GM23338 (cell line): ENCODE results near the gene QRFP. TPM values are rescaled to one million over a fixed set of nuclear protein-coding genes. Genes with fewer than 3 reads are reported as not detected.

ENCODE experiments used
- ATAC-seq: fragments of 200-7000 bp; cut with Tn5 transposase; 3 replicates; pipeline ENCODE4 v1.9.1; 2020
- DNase-seq: peaks from one replicate; pipeline ENCODE4 v3.0.0-alpha.2; 2015; ENCODE audit warnings: low spot score
- H2AFZ ChIP-seq: fragments of 200-600 bp; sonication (generic); 2 replicates; pipeline ENCODE4 v1.8.0; 2016; ENCODE audit warnings: antibody characterized with exemption, mild to moderate bottlenecking, moderate library complexity
- H3F3A ChIP-seq: fragments of 200-600 bp; sonication (generic); replicated peaks from 2 replicates; pipeline ENCODE4 v1.8.0; 2017; ENCODE audit warnings: antibody characterized with exemption, mixed run types, low read depth
- H3K27ac ChIP-seq: fragments of 200-600 bp; sonication (generic); 2 replicates; pipeline ENCODE4 v1.6.1; 2016; ENCODE audit warnings: low read depth
- H3K27me3 ChIP-seq: fragments of 200-600 bp; sonication (generic); 2 replicates; pipeline ENCODE4 v1.8.0; 2016; ENCODE audit warnings: mild to moderate bottlenecking, mixed run types, moderate library complexity; ENCODE audit not compliant: insufficient read depth
- H3K36me3 ChIP-seq: fragments of 200-600 bp; sonication (generic); 2 replicates; pipeline ENCODE4 v1.8.0; 2016; ENCODE audit warnings: mild to moderate bottlenecking; ENCODE audit not compliant: insufficient read depth
- H3K4me1 ChIP-seq: fragments of 200-600 bp; sonication (generic); 2 replicates; pipeline ENCODE4 v1.8.0; 2016; ENCODE audit warnings: mild to moderate bottlenecking, moderate library complexity; ENCODE audit not compliant: insufficient read depth
- H3K4me2 ChIP-seq: fragments of 200-600 bp; sonication (generic); 2 replicates; pipeline ENCODE4 v1.7.1; 2017; ENCODE audit warnings: mixed run types
- H3K4me3 ChIP-seq: fragments of 200-600 bp; sonication (generic); 2 replicates; pipeline ENCODE4 v1.6.1; 2016; ENCODE audit warnings: mixed run types
- H3K79me2 ChIP-seq: fragments of 200-600 bp; sonication (generic); replicated peaks from 2 replicates; pipeline ENCODE4 v1.8.0; 2017; ENCODE audit warnings: mild to moderate bottlenecking; ENCODE audit not compliant: insufficient read depth
- H3K9me2 ChIP-seq: fragments of 200-600 bp; sonication (generic); 2 replicates; pipeline ENCODE4 v1.8.0; 2017; ENCODE audit not compliant: insufficient read depth
- H4K20me1 ChIP-seq: fragments of 200-600 bp; sonication (generic); replicated peaks from 2 replicates; pipeline ENCODE4 v1.8.0; 2017; ENCODE audit warnings: mild to moderate bottlenecking; ENCODE audit not compliant: insufficient read depth
- H3K27ac Mint-ChIP-seq: 2 replicates; pipeline ENCODE4 v1.8.0; 2020; ENCODE audit warnings: inconsistent platforms, mild to moderate bottlenecking, moderate library complexity, mixed read lengths
- H3K27me3 Mint-ChIP-seq: 3 replicates; pipeline ENCODE4 v1.8.0; 2022; ENCODE audit warnings: low read depth, mild to moderate bottlenecking, moderate library complexity, mixed read lengths, inconsistent platforms; ENCODE audit not compliant: insufficient read depth, poor library complexity
- H3K36me3 Mint-ChIP-seq: 3 replicates; pipeline ENCODE4 v1.8.0; 2021; ENCODE audit warnings: low read depth, mild to moderate bottlenecking, inconsistent platforms, moderate library complexity, mixed read lengths
- H3K4me1 Mint-ChIP-seq: 3 replicates; pipeline ENCODE4 v1.8.0; 2020; ENCODE audit warnings: mild to moderate bottlenecking, inconsistent platforms, mixed read lengths
- H3K4me3 Mint-ChIP-seq: 3 replicates; pipeline ENCODE4 v1.8.0; 2021; ENCODE audit warnings: moderate library complexity, mild to moderate bottlenecking, inconsistent platforms, mixed read lengths
- H3K9me3 Mint-ChIP-seq: 3 replicates; pipeline ENCODE4 v1.8.0; 2020; ENCODE audit warnings: moderate library complexity, mild to moderate bottlenecking, inconsistent platforms, mixed read lengths
- EZH2phosphoT487 ChIP-seq: fragments of 200-600 bp; sonication (generic); IDR thresholded peaks from one replicate; pipeline ENCODE4 v1.8.1; 2018; ENCODE audit warnings: antibody characterized with exemption; ENCODE audit not compliant: unreplicated experiment
- JUNB ChIP-seq: IDR thresholded peaks from one replicate; pipeline ENCODE4 v1.6.1; 2016; ENCODE audit warnings: antibody characterized with exemption; ENCODE audit not compliant: unreplicated experiment
- STAT1 ChIP-seq: IDR thresholded peaks from one replicate; pipeline ENCODE4 v1.6.1; 2016; ENCODE audit warnings: antibody characterized with exemption; ENCODE audit not compliant: unreplicated experiment
- polyA plus RNA-seq: library from polyadenylated mRNA; unstranded; fragments of >200 nt; fragmentation: Nextera tagmentation; extraction: Ambion mirVana; gene quantifications from 2 replicates; pipeline ENCODE4 v1.2.1, GENCODE V29; 2016
- total RNA-seq: library from RNA; depleted of rRNA; stranded (reverse); fragments of >200 nt; shearing (Covaris generic); gene quantifications from 2 replicates; pipeline ENCODE4 v1.2.3, GENCODE V29; 2014
- TF ChIP-seq, protein P1 (sequence below): fragments of 250-450 bp; sonication (Bioruptor Pico); IDR thresholded peaks from 2 replicates; pipeline ENCODE4 v1.5.0; 2020; ENCODE audit warnings: mild to moderate bottlenecking, moderate library complexity
- TF ChIP-seq, protein P2 (sequence below): IDR thresholded peaks from one replicate; pipeline ENCODE4 v1.6.1; 2018; ENCODE audit warnings: antibody characterized with exemption; ENCODE audit not compliant: unreplicated experiment

QRFP gene
- total and polyA plus RNA-seq, 2 experiments from 2014 or later: not detected

DNA sequence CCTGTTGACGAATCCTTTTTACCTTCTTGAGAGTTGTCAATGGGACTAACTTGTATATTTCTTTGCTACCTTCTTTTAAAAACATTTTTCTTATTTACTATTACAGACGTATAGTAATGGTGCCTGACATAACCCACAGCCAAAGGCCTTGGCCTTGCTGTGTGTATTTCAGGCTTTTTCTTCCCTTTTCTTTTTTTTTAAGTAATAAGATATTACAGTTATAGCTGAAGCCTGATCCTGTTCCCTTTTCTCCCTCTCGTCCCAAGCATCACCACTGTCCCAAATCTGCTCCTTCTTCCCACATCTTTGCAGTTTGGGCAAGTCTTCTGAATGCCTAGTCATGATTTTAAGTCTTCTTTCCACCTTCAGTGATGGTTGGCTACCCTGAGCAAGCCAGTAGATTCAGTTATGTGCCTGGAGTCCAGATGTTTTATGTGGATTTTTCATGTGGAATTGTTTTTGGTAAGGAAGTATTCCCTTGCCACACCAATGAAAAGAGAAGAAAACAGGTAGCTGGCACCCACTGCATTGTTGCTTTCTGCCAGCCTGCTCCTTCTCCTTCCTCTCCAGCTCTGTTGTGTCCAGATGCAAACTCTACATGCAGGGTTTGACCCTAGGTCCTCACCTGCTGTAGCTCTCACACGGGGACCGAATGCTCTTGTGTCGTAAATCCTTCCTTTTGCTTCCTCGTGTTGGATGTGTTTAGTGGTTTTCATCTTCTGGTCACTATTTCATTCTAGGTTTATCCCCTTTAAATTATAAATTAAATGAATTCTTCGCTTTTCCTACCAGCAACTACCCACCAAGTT lies 35.0 kb downstream of the QRFP start:
- no peak overlapping the region for H3K4me2 ChIP-seq
- H3F3A ChIP-seq: peaks cover 15% of the 10 kb centered on the region
- TF ChIP-seq, protein P1, sequence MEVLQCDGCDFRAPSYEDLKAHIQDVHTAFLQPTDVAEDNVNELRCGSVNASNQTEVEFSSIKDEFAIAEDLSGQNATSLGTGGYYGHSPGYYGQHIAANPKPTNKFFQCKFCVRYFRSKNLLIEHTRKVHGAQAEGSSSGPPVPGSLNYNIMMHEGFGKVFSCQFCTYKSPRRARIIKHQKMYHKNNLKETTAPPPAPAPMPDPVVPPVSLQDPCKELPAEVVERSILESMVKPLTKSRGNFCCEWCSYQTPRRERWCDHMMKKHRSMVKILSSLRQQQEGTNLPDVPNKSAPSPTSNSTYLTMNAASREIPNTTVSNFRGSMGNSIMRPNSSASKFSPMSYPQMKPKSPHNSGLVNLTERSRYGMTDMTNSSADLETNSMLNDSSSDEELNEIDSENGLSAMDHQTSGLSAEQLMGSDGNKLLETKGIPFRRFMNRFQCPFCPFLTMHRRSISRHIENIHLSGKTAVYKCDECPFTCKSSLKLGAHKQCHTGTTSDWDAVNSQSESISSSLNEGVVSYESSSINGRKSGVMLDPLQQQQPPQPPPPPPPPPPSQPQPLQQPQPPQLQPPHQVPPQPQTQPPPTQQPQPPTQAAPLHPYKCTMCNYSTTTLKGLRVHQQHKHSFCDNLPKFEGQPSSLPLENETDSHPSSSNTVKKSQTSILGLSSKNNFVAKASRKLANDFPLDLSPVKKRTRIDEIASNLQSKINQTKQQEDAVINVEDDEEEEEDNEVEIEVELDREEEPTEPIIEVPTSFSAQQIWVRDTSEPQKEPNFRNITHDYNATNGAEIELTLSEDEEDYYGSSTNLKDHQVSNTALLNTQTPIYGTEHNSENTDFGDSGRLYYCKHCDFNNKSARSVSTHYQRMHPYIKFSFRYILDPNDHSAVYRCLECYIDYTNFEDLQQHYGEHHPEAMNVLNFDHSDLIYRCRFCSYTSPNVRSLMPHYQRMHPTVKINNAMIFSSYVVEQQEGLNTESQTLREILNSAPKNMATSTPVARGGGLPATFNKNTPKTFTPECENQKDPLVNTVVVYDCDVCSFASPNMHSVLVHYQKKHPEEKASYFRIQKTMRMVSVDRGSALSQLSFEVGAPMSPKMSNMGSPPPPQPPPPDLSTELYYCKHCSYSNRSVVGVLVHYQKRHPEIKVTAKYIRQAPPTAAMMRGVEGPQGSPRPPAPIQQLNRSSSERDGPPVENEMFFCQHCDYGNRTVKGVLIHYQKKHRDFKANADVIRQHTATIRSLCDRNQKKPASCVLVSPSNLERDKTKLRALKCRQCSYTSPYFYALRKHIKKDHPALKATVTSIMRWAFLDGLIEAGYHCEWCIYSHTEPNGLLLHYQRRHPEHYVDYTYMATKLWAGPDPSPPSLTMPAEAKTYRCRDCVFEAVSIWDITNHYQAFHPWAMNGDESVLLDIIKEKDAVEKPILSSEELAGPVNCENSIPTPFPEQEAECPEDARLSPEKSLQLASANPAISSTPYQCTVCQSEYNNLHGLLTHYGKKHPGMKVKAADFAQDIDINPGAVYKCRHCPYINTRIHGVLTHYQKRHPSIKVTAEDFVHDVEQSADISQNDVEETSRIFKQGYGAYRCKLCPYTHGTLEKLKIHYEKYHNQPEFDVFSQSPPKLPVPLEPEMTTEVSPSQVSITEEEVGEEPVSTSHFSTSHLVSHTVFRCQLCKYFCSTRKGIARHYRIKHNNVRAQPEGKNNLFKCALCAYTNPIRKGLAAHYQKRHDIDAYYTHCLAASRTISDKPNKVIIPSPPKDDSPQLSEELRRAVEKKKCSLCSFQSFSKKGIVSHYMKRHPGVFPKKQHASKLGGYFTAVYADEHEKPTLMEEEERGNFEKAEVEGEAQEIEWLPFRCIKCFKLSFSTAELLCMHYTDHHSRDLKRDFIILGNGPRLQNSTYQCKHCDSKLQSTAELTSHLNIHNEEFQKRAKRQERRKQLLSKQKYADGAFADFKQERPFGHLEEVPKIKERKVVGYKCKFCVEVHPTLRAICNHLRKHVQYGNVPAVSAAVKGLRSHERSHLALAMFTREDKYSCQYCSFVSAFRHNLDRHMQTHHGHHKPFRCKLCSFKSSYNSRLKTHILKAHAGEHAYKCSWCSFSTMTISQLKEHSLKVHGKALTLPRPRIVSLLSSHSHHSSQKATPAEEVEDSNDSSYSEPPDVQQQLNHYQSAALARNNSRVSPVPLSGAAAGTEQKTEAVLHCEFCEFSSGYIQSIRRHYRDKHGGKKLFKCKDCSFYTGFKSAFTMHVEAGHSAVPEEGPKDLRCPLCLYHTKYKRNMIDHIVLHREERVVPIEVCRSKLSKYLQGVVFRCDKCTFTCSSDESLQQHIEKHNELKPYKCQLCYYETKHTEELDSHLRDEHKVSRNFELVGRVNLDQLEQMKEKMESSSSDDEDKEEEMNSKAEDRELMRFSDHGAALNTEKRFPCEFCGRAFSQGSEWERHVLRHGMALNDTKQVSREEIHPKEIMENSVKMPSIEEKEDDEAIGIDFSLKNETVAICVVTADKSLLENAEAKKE: no peak
- TF ChIP-seq JUNB (no peak), STAT1 (no peak), EZH2phosphoT487 (no peak)
- TF ChIP-seq, protein P2, sequence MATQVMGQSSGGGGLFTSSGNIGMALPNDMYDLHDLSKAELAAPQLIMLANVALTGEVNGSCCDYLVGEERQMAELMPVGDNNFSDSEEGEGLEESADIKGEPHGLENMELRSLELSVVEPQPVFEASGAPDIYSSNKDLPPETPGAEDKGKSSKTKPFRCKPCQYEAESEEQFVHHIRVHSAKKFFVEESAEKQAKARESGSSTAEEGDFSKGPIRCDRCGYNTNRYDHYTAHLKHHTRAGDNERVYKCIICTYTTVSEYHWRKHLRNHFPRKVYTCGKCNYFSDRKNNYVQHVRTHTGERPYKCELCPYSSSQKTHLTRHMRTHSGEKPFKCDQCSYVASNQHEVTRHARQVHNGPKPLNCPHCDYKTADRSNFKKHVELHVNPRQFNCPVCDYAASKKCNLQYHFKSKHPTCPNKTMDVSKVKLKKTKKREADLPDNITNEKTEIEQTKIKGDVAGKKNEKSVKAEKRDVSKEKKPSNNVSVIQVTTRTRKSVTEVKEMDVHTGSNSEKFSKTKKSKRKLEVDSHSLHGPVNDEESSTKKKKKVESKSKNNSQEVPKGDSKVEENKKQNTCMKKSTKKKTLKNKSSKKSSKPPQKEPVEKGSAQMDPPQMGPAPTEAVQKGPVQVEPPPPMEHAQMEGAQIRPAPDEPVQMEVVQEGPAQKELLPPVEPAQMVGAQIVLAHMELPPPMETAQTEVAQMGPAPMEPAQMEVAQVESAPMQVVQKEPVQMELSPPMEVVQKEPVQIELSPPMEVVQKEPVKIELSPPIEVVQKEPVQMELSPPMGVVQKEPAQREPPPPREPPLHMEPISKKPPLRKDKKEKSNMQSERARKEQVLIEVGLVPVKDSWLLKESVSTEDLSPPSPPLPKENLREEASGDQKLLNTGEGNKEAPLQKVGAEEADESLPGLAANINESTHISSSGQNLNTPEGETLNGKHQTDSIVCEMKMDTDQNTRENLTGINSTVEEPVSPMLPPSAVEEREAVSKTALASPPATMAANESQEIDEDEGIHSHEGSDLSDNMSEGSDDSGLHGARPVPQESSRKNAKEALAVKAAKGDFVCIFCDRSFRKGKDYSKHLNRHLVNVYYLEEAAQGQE: no peak
- H3K27ac ChIP-seq: peak overlapping the region; percentile 75
- H3K79me2 ChIP-seq: peaks cover 68% of the 10 kb centered on the region
- H3K9me2 ChIP-seq: no peaks in the 10 kb centered on the region
- Mint-ChIP-seq H3K4me1 (peaks cover 18% of the 10 kb centered on the region), H3K27ac (no peak overlapping the region; the same call in 1 of the 2 replicates), H3K9me3 (no peaks in the 10 kb centered on the region), H3K27me3 (peaks cover 1% of the 10 kb centered on the region), H3K36me3 (peaks cover 27% of the 10 kb centered on the region), H3K4me3 (no peak overlapping the region)
- peaks cover 11% of the 10 kb centered on the region for H3K36me3 ChIP-seq
- peaks cover 24% of the 10 kb centered on the region for H4K20me1 ChIP-seq
- ATAC-seq (no peak), DNase-seq (no peak)
- H3K27me3 ChIP-seq: no peaks in the 10 kb centered on the region
- no peak overlapping the region for H3K4me3 ChIP-seq
- no peaks in the 10 kb centered on the region for H3K4me1 ChIP-seq
- no peak overlapping the region for H2AFZ ChIP-seq
